ENCODE data around the gene CDK4.

DNA sequence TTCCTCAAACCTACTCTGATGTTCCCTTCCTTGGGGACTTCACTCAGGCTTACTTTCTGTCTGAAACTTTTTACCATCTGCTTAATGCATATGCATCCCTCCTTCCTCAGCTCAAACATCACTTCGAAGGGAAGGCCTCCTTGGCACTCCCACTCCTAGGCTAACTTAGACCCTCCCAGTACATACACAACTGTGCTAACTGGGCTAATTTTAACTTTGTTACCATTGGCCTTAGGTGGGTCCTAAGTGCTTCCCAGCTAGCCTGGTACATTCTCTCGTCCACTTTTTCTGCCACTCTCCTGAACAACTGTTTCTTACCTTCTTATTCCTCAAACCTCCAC is 24.1 kb upstream of the CDK4 start:
- TF ChIP-seq, protein P1, sequence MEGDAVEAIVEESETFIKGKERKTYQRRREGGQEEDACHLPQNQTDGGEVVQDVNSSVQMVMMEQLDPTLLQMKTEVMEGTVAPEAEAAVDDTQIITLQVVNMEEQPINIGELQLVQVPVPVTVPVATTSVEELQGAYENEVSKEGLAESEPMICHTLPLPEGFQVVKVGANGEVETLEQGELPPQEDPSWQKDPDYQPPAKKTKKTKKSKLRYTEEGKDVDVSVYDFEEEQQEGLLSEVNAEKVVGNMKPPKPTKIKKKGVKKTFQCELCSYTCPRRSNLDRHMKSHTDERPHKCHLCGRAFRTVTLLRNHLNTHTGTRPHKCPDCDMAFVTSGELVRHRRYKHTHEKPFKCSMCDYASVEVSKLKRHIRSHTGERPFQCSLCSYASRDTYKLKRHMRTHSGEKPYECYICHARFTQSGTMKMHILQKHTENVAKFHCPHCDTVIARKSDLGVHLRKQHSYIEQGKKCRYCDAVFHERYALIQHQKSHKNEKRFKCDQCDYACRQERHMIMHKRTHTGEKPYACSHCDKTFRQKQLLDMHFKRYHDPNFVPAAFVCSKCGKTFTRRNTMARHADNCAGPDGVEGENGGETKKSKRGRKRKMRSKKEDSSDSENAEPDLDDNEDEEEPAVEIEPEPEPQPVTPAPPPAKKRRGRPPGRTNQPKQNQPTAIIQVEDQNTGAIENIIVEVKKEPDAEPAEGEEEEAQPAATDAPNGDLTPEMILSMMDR (IDR thresholded peaks at IDR 0.05; ENCODE audit: low read length) = no peak; the same call in 1 of the 2 replicates
- no peak for TF ChIP-seq EZH2 (IDR thresholded peaks at IDR 0.05; ENCODE audit: borderline replicate concordance, low read length)
